PC-3 (cell line): ENCODE data around the gene PLXNB3. TPM values are rescaled to one million over a fixed set of nuclear protein-coding genes. Genes with fewer than 3 reads are reported as not detected.

Experiments used
- ATAC-seq: fragments of 200-7000 bp; cut with Tn5 transposase; 2 replicates; pipeline ENCODE4 v1.9.1; 2020; ENCODE audit warnings: mild to moderate bottlenecking, moderate library complexity
- BruUV-seq: library from RNA; stranded (reverse); fragments of 400-500 nt; replicated peaks from 2 replicates; lab custom pipeline; 2021; lab: Mats Ljungman, UMichigan
- CTCF ChIA-PET: fragments of 300-600 bp; sonication (Branson Sonifier 250); formaldehyde crosslinking; loops from one replicate; lab custom pipeline; 2022; ENCODE audit warnings: antibody characterized with exemption; lab: Charles Lee
- POLR2A ChIA-PET: fragments of 300-600 bp; sonication (Branson Sonifier 250); formaldehyde crosslinking; loops from one replicate; lab custom pipeline; 2022; ENCODE audit warnings: antibody characterized with exemption; ENCODE audit not compliant: unreplicated experiment; lab: Charles Lee
- DNase-seq: peaks from one replicate; pipeline ENCODE4 v3.0.0-alpha.2; 2015
- H2AFZ ChIP-seq: fragments of 300-600 bp; sonication (generic); 2 replicates; pipeline ENCODE4 v1.6.0; 2016; ENCODE audit warnings: antibody characterized with exemption, low read length
- H3F3A ChIP-seq: fragments of 300-600 bp; sonication (generic); one replicate; pipeline ENCODE4 v1.6.0; 2017; ENCODE audit warnings: antibody characterized with exemption, low read length, control low read depth, mild to moderate bottlenecking; ENCODE audit not compliant: unreplicated experiment
- H3K27ac ChIP-seq: fragments of 300-600 bp; sonication (generic); 2 replicates; pipeline ENCODE4 v1.5.1; 2016; ENCODE audit warnings: mild to moderate bottlenecking, low read length
- H3K27me3 ChIP-seq: fragments of 300-600 bp; sonication (generic); 2 replicates; pipeline ENCODE4 v1.6.1; 2016; ENCODE audit warnings: low read length, mixed read lengths
- H3K36me3 ChIP-seq: fragments of 300-600 bp; sonication (generic); 2 replicates; pipeline ENCODE4 v1.6.1; 2016; ENCODE audit warnings: low read depth, mixed run types, low read length, mixed read lengths
- H3K4me1 ChIP-seq: fragments of 300-600 bp; sonication (generic); 2 replicates; pipeline ENCODE4 v1.5.1; 2016; ENCODE audit warnings: low read length; ENCODE audit not compliant: insufficient read depth
- H3K4me2 ChIP-seq: fragments of 300-600 bp; sonication (generic); 2 replicates; pipeline ENCODE4 v1.6.0; 2016; ENCODE audit warnings: low read length
- H3K4me3 ChIP-seq: fragments of 300-600 bp; sonication (generic); 2 replicates; pipeline ENCODE4 v1.5.1; 2016; ENCODE audit warnings: mild to moderate bottlenecking, low read length, mixed read lengths
- H3K79me2 ChIP-seq: fragments of 300-600 bp; sonication (generic); 2 replicates; pipeline ENCODE4 v1.6.1; 2017; ENCODE audit warnings: low read length, mixed read lengths
- H3K9ac ChIP-seq: fragments of 300-600 bp; sonication (generic); 2 replicates; pipeline ENCODE4 v1.6.0; 2016; ENCODE audit warnings: mild to moderate bottlenecking, low read length
- H3K9me2 ChIP-seq: fragments of 300-600 bp; sonication (generic); replicated peaks from 2 replicates; pipeline ENCODE4 v1.6.1; 2016; ENCODE audit warnings: mixed run types, low read length, mixed read lengths
- H3K9me3 ChIP-seq: fragments of 300-600 bp; sonication (generic); 2 replicates; pipeline ENCODE4 v1.6.1; 2016; ENCODE audit warnings: low read length, mixed read lengths
- H4K20me1 ChIP-seq: fragments of 300-600 bp; sonication (generic); 2 replicates; pipeline ENCODE4 v1.6.1; 2016; ENCODE audit warnings: low read length, mixed read lengths
- CTCF ChIP-seq: fragments of 300-600 bp; sonication (generic); conservative IDR thresholded peaks from 2 replicates; pipeline ENCODE4 v1.5.1; 2017; ENCODE audit warnings: antibody characterized with exemption, low read depth, mild to moderate bottlenecking, low read length
- EZH2 ChIP-seq: fragments of 300-600 bp; sonication (generic); IDR thresholded peaks from one replicate; pipeline ENCODE4 v1.6.1; 2017; ENCODE audit warnings: antibody characterized with exemption, mild to moderate bottlenecking, low read length; ENCODE audit not compliant: unreplicated experiment
- EZH2phosphoT487 ChIP-seq: fragments of 300-600 bp; sonication (generic); IDR thresholded peaks from 2 replicates; pipeline ENCODE4 v1.6.1; 2018; ENCODE audit warnings: mild to moderate bottlenecking, antibody characterized with exemption, low read length, borderline replicate concordance
- intact Hi-C: fragments of 100-400 bp; cut with micrococcal nuclease; formaldehyde crosslinking; loops from 2 replicates; pipeline ENCODE4 v1.9.0; 2023
- total RNA-seq: library from RNA; depleted of rRNA; stranded (reverse); fragments of >200 nt; gene quantifications from 2 replicates; pipeline ENCODE4 v1.2.3, GENCODE V29; 2014

PLXNB3 gene
- total RNA-seq, 1 experiment from 2014 or later: 27.3 TPM

- no peak overlapping the region for H3K4me3 ChIP-seq
- H3K27me3 ChIP-seq: no peaks in the 10 kb centered on the region
- H3K9ac ChIP-seq: no peak overlapping the region; the same call in 1 of the 2 replicates
- H3K27ac ChIP-seq: peak overlapping the region; percentile 67
- H3F3A ChIP-seq: no peaks in the 10 kb centered on the region
- TSS peak; percentile 25 for BruUV-seq
- H3K9me3 ChIP-seq: no peaks in the 10 kb centered on the region
- peaks cover 2% of the 10 kb centered on the region; the same call in 1 of the 2 replicates for H3K36me3 ChIP-seq
- no peak overlapping the region for H3K4me2 ChIP-seq
- no peak overlapping the region for H2AFZ ChIP-seq
- ATAC-seq (no peak), DNase-seq (no peak)
- CTCF ChIA-PET: no interaction called here
- no peaks in the 10 kb centered on the region for H4K20me1 ChIP-seq
- no peaks in the 10 kb centered on the region for H3K9me2 ChIP-seq
- no peak for TF ChIP-seq EZH2phosphoT487
- TF ChIP-seq CTCF: no peak
- no peak for TF ChIP-seq EZH2
- POLR2A ChIA-PET: no interaction called here
- intact Hi-C loops: no loop called here
- no peaks in the 10 kb centered on the region for H3K4me1 ChIP-seq
- H3K79me2 ChIP-seq: no peaks in the 10 kb centered on the region
Measured at GRCh38 chrX:153777261-153778090, 13.4 kb downstream of the PLXNB3 start.

DNA sequence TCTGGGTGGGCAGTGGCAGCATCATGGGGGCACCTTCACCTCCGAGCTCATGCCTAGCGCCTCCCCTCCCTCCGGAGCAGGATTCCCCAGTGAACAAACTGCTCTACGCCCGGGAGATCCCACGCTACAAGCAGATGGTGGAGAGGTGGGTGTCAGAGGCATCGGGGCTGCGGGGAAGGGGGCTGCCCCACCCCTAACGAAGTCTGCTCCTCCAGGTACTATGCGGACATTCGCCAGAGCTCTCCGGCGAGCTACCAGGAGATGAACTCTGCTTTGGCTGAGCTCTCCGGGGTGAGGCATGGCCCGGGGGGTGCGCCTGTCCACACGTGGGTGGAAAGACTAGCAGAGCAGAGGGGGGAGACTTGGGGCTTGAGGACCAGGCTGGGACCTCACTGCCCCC is 14.1 kb downstream of the PLXNB3 start:
- Histone ChIP-seq H4K20me1 (no peaks in the 10 kb centered on the region), H3K27ac (no peak overlapping the region), H3K27me3 (no peaks in the 10 kb centered on the region), H3K9me3 (no peaks in the 10 kb centered on the region), H3K4me2 (no peak overlapping the region), H3K9me2 (no peaks in the 10 kb centered on the region), H3F3A (no peaks in the 10 kb centered on the region), H3K4me1 (no peaks in the 10 kb centered on the region), H3K79me2 (no peaks in the 10 kb centered on the region), H3K9ac (no peak overlapping the region), H3K36me3 (peaks cover 2% of the 10 kb centered on the region; the same call in 1 of the 2 replicates), H3K4me3 (no peak overlapping the region), H2AFZ (no peak overlapping the region)
- DNase-seq: no peak
- ChIA-PET CTCF (no interaction called here), POLR2A (interaction anchor here (0.6 kb wide), 1 partner anchor 137 kb away, joined by 3 read pairs; no protein-coding TSS in a partner anchor)
- no peak for TF ChIP-seq EZH2phosphoT487
- no peak for TF ChIP-seq CTCF
- TF ChIP-seq EZH2: no peak
- no peak for ATAC-seq
- BruUV-seq: no TSS peak
- intact Hi-C loops: no loop called here

DNA sequence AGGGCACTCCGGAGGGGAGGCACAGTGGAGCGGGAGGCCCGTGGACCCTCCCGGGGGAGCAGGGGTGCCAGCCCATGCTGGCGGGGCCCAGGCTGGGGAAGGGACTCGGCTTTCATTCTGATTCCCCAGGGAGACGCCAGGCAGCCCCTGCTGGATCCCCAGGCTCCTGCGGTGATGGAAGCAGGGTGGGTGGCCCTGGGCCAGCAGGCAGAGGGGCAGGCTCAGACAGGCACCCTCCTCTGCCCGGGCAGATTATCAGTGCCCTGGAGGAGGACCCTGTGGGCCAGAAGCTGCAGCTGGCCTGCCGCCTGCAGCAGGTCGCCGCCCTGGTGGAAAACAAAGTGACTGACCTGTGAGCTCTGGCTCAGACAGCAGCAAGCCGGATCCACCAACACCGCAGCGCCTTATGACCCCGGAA is 14.6 kb downstream of the PLXNB3 start:
- Histone ChIP-seq H3K4me2 (no peak overlapping the region), H3K9me2 (no peaks in the 10 kb centered on the region), H3K4me3 (no peak overlapping the region), H2AFZ (no peak overlapping the region), H3K9me3 (no peaks in the 10 kb centered on the region), H4K20me1 (no peaks in the 10 kb centered on the region), H3K27me3 (no peaks in the 10 kb centered on the region), H3F3A (no peaks in the 10 kb centered on the region), H3K79me2 (no peaks in the 10 kb centered on the region), H3K36me3 (peaks cover 2% of the 10 kb centered on the region; the same call in 1 of the 2 replicates), H3K4me1 (no peaks in the 10 kb centered on the region), H3K27ac (no peak overlapping the region), H3K9ac (no peak overlapping the region)
- ATAC-seq: no peak
- TF ChIP-seq CTCF: peak; percentile 39
- TF ChIP-seq EZH2phosphoT487: no peak
- TF ChIP-seq EZH2: no peak
- intact Hi-C loops: no loop called here
- ChIA-PET CTCF (no interaction called here), POLR2A (interaction anchor here (0.6 kb wide), 1 partner anchor 136 kb away, joined by 3 read pairs; no protein-coding TSS in a partner anchor)
- BruUV-seq: no TSS peak
- DNase-seq: no peak
